Astrocyte (in vitro differentiated cells and primary cell): ENCODE measurements around the gene PPP2R5A.

Experiments used
- CTCF ChIP-seq: IDR thresholded peaks from 2 replicates; pipeline ENCODE4 v1.5.1; 2011; ENCODE audit warnings: low read depth, mild to moderate bottlenecking, inconsistent platforms, low read length, moderate library complexity; ENCODE audit not compliant: insufficient read depth
- EZH2 ChIP-seq: IDR thresholded peaks from 2 replicates; pipeline ENCODE4 v1.6.1; 2012; ENCODE audit warnings: mild to moderate bottlenecking, low read length, inconsistent platforms; ENCODE audit not compliant: insufficient read depth

- TF ChIP-seq CTCF, result no peak
- no peak for TF ChIP-seq EZH2
These were observed 17.8 kb upstream of the PPP2R5A start for GRCh38 chr1:212267460-212267859.
